ENCODE measurements around the gene ENSA.
"Not testable (repeated sequence)": the region's sequence is repeated elsewhere in the genome, so short reads cannot be mapped to it uniquely, and the experiment has no call there.

The ENSA gene, protein sequence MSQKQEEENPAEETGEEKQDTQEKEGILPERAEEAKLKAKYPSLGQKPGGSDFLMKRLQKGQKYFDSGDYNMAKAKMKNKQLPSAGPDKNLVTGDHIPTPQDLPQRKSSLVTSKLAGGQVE

GRCh38 chr1:150629115-150629928 is at the start of gene ENSA:
TSS of gene ENSA (minus strand) at chr1:150629612. CDS start at chr1:150629470, 142 bp downstream.
- DNase-seq (ENCODE audit: low read depth) = peak; percentile 99
- TF ChIP-seq, protein P1, sequence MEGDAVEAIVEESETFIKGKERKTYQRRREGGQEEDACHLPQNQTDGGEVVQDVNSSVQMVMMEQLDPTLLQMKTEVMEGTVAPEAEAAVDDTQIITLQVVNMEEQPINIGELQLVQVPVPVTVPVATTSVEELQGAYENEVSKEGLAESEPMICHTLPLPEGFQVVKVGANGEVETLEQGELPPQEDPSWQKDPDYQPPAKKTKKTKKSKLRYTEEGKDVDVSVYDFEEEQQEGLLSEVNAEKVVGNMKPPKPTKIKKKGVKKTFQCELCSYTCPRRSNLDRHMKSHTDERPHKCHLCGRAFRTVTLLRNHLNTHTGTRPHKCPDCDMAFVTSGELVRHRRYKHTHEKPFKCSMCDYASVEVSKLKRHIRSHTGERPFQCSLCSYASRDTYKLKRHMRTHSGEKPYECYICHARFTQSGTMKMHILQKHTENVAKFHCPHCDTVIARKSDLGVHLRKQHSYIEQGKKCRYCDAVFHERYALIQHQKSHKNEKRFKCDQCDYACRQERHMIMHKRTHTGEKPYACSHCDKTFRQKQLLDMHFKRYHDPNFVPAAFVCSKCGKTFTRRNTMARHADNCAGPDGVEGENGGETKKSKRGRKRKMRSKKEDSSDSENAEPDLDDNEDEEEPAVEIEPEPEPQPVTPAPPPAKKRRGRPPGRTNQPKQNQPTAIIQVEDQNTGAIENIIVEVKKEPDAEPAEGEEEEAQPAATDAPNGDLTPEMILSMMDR (conservative IDR thresholded peaks at IDR 0.05; ENCODE audit: low read depth, low read length) = no peak
- peak within 1 kb of the TSS; percentile 98 for H3K4me3 ChIP-seq (ENCODE audit: low read length)

- TF ChIP-seq, protein P1 (conservative IDR thresholded peaks at IDR 0.05; ENCODE audit: low read depth, low read length) = no peak
- DNase-seq (ENCODE audit: low read depth) = no peak
Observed at GRCh38 chr1:150678988-150679387, 49.6 kb upstream of the ENSA start.

GRCh38 chr1:150674881-150675280 is 45.5 kb upstream of the ENSA start:
- TF ChIP-seq, protein P1 (conservative IDR thresholded peaks at IDR 0.05; ENCODE audit: low read depth, low read length) = no peak
- no peak overlapping the region for H3K4me3 ChIP-seq (ENCODE audit: low read length)
- no peak for DNase-seq (ENCODE audit: low read depth)

More at GRCh38 chr1:150678988-150679387, 49.6 kb upstream of the ENSA start:
- H3K4me3 ChIP-seq (ENCODE audit: low read length) = no peak overlapping the region

DNA sequence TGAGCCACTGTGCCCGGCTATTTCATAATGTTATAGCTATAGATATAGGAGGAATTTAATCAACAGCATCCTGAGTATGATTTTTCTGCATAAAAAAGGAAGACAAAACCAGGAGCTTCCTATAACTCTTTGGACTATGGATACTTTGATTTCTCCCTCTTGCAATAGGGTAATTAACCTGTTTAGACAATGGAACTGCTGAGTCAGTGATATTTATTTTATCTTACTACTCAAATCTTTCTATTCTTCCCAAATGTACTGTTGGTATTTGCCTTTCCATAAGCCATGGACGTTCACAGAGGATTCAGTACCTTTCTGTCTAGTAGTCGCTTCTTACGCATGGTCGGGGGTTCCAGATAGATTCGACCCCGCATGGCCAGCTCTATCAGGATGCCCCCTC is 33.9 kb upstream of the ENSA start:
- DNase-seq (ENCODE audit: low read depth) = no peak
- TF ChIP-seq, protein P1 (conservative IDR thresholded peaks at IDR 0.05; ENCODE audit: low read depth, low read length) = no peak
- H3K4me3 ChIP-seq (ENCODE audit: low read length) = no peak overlapping the region

DNA sequence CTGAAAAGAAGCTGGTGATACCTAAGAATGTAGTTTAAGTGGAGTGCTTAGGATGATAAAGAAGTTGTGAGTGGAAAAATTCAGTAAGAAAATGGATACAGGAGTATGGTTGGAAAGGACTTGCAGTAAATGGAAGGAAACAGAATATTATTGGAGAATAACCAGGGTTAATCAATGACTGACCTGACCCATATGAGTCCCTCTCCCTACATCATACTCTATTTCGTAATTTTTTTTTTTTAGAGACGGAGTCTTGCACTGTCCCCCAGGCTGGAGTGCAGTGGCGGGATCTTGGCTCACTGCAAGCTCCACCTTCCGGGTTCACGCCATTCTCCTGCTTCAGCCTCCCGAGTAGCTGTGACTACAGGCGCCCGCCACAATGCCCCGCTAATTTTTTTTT is 33.4 kb upstream of the ENSA start:
- no peak overlapping the region for H3K4me3 ChIP-seq (ENCODE audit: low read length)
- TF ChIP-seq, protein P1 (conservative IDR thresholded peaks at IDR 0.05; ENCODE audit: low read depth, low read length) = no peak
- no peak for DNase-seq (ENCODE audit: low read depth)

DNA sequence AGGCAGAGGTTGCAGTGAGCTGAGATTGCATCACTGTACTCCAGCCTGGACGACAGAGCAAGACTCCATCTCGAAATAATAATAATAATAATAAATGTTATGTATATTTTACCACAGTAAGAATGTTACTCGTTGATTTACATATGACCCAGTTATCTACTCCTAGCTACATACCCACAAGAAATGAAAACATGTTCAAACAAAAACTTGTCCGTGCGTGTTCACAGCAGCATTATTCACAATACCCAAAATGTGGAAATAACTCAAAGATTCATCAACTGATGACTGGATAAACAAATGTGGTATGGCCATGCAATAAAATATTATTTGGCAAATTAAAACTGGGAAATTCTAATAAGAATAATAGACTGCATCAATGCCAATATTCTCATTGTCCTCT is 31.7 kb upstream of the ENSA start:
- TF ChIP-seq, protein P1 (conservative IDR thresholded peaks at IDR 0.05; ENCODE audit: low read depth, low read length) = no peak
- no peak for DNase-seq (ENCODE audit: low read depth)
- no peak overlapping the region for H3K4me3 ChIP-seq (ENCODE audit: low read length)

- TF ChIP-seq, protein P1 (conservative IDR thresholded peaks at IDR 0.05; ENCODE audit: low read depth, low read length) = no peak
- DNase-seq (ENCODE audit: low read depth) = no peak
- no peak overlapping the region for H3K4me3 ChIP-seq (ENCODE audit: low read length)
Observed at GRCh38 chr1:150660584-150660983, 31.2 kb upstream of the ENSA start.

DNA sequence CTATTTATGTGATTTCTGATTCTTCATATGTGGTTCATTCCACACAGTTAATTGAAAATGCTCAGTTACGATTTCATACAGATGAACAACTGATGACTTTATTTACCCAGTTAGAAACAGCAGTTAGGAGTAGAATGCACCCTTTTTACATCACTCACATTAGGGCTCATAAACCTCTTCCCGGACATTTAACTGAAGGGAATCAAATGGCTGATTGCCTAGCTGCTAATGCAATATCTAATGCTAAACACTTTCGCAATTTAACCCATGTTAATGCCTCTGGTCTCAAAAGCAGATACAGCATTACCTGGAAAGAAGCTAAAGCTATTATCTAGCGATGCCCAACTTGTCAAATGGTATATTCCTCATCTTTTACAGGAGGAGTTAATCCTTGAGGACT is 27.7 kb upstream of the ENSA start:
- DNase-seq (ENCODE audit: low read depth); H3K4me3 ChIP-seq (ENCODE audit: low read length): not testable (repeated sequence)

- H3K4me3 ChIP-seq (ENCODE audit: low read length); DNase-seq (ENCODE audit: low read depth): not testable (repeated sequence)
Observed at GRCh38 chr1:150654635-150655034, 25.2 kb upstream of the ENSA start.
